ENCODE measurements around the gene MXI1. TPM values are rescaled to one million over a fixed set of nuclear protein-coding genes. Genes with fewer than 3 reads are reported as not detected.
"Not testable (repeated sequence)": the region's sequence is repeated elsewhere in the genome, so short reads cannot be mapped to it uniquely, and the experiment has no call there.

The MXI1 gene
- total RNA-seq, 1 donor from 2014 or later, result 48.1 TPM

GRCh38 chr10:110265573-110266193, 58.3 kb downstream of the MXI1 start:
- no peaks in the 10 kb centered on the region for H3K36me3 Mint-ChIP-seq (ENCODE audit: unreplicated experiment)
- H3K4me3 Mint-ChIP-seq (ENCODE audit: unreplicated experiment), result no peak overlapping the region
- H3K9me3 Mint-ChIP-seq (ENCODE audit: unreplicated experiment), result no peaks in the 10 kb centered on the region
- no peaks in the 10 kb centered on the region for H3K27me3 Mint-ChIP-seq (ENCODE audit: unreplicated experiment)
- H3K4me1 Mint-ChIP-seq (ENCODE audit: low read depth, unreplicated experiment), result peaks cover 28% of the 10 kb centered on the region
- TF ChIP-seq CTCF (IDR thresholded peaks at IDR 0.05; ENCODE audit: partially characterized antibody, unreplicated experiment), result no peak
- no peak for DNase-seq
- H3K27ac Mint-ChIP-seq (ENCODE audit: unreplicated experiment), result no peak overlapping the region

DNA sequence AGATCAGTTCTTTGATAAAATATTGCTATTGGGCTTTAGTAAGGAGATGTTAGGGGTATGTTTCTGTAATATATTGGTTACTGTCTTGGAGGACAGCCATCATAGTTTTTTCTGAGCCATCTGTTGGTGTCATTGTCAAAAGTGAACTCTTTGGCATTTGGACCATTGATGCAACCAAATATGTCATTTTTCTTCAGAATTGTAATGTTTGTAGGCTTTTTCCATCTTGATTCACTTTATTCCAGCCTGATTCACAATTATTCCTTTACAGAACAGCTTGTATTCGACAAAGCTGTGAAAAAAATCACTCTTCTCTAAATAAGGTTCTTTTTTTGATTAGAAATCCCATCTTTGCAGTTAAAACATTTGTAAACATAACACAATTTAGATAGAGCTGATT, 59.9 kb downstream of the MXI1 start:
- no peak for DNase-seq
- no peak overlapping the region for H3K4me3 Mint-ChIP-seq (ENCODE audit: unreplicated experiment)

GRCh38 chr10:110268442-110268841, 61.0 kb downstream of the MXI1 start:
- Mint-ChIP-seq H3K9me3 (ENCODE audit: unreplicated experiment) (no peaks in the 10 kb centered on the region), H3K4me1 (ENCODE audit: low read depth, unreplicated experiment) (peaks cover 29% of the 10 kb centered on the region), H3K36me3 (ENCODE audit: unreplicated experiment) (no peaks in the 10 kb centered on the region), H3K27ac (ENCODE audit: unreplicated experiment) (peak overlapping the region; percentile 19), H3K27me3 (ENCODE audit: unreplicated experiment) (no peaks in the 10 kb centered on the region), H3K4me3 (ENCODE audit: unreplicated experiment) (no peak overlapping the region)
- DNase-seq, result no peak
- TF ChIP-seq CTCF (IDR thresholded peaks at IDR 0.05; ENCODE audit: partially characterized antibody, unreplicated experiment), result no peak

More for the DNA sequence above, 59.9 kb downstream of the MXI1 start:
- Mint-ChIP-seq H3K4me1 (ENCODE audit: low read depth, unreplicated experiment) (peaks cover 28% of the 10 kb centered on the region), H3K36me3 (ENCODE audit: unreplicated experiment) (no peaks in the 10 kb centered on the region), H3K27me3 (ENCODE audit: unreplicated experiment) (no peaks in the 10 kb centered on the region), H3K9me3 (ENCODE audit: unreplicated experiment) (no peaks in the 10 kb centered on the region), H3K27ac (ENCODE audit: unreplicated experiment) (no peak overlapping the region)
- TF ChIP-seq CTCF (IDR thresholded peaks at IDR 0.05; ENCODE audit: partially characterized antibody, unreplicated experiment), result no peak

- TF ChIP-seq CTCF (IDR thresholded peaks at IDR 0.05; ENCODE audit: partially characterized antibody, unreplicated experiment), result no peak
- DNase-seq, result no peak
- Mint-ChIP-seq H3K36me3 (ENCODE audit: unreplicated experiment) (no peaks in the 10 kb centered on the region), H3K4me3 (ENCODE audit: unreplicated experiment) (peak overlapping the region; percentile 39), H3K27ac (ENCODE audit: unreplicated experiment) (peak overlapping the region; percentile 41), H3K4me1 (ENCODE audit: low read depth, unreplicated experiment) (peaks cover 35% of the 10 kb centered on the region), H3K27me3 (ENCODE audit: unreplicated experiment) (no peaks in the 10 kb centered on the region), H3K9me3 (ENCODE audit: unreplicated experiment) (no peaks in the 10 kb centered on the region)
Observed at GRCh38 chr10:110268971-110269370, 61.6 kb downstream of the MXI1 start.

DNA sequence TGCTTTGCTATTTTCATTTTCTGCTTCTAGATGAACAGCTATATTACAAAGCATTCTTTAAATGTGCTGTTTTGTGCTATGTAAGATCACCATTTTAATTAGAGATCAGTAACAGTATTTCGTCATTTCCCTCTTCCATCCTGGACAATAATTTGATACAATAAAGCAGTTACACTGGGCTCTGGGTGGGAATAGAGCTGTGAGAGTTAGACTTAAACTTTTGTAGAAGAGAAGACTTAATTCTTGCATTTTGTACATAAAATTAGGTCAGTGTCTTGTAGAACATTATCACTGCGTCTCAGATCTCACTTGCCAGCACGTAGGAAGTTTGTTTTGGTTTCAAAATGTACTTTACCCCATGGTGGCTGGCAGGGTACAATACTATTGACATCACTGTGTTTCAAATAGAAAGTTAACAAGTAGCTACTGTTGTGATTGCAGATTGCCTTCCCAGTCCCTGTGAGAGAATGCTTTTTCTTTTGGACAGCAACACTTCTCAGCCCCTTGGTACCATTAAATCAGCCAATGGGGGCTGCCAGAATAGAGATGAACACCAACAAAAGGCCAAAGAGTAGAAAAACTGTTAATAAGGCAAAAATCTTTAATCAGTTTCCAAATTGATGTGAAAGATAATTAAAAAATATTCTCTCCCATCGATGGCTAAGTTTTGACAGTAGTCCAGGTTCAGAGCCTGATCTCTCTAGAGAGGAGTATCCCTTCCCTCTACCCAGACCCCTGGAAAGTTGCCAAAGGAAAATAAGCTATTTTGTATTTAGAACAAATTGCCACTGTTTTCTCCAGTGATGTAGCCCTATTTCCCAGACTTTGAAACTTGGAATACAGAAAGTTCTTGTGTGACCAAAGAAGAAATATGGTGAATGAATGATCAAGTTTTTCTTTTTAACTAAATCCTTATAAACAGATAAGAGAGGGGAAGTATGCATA, 62.2 kb downstream of the MXI1 start:
- no peak overlapping the region for H3K27ac Mint-ChIP-seq (ENCODE audit: unreplicated experiment)

DNA sequence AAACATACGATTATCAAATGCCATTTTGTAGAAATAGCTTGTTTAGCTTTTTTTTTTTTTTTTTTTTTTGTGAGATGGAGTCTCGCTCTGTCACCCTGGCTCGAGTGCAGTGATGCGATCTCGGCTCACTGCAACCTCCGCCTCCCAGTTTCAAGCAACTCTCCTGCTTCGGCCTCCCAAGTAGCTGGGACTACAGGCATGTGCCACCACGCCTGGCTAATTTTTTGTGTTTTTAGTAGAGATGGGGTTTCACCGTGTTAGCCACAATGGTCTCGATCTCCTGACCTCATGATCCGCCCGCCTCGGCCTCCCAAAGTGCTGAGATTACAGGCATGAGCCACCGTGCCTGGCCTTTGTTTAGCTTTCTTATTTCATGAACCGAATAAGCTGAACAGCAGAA, 65.6 kb downstream of the MXI1 start:
- DNase-seq; H3K27me3 Mint-ChIP-seq (ENCODE audit: unreplicated experiment); H3K4me3 Mint-ChIP-seq (ENCODE audit: unreplicated experiment); H3K36me3 Mint-ChIP-seq (ENCODE audit: unreplicated experiment); H3K9me3 Mint-ChIP-seq (ENCODE audit: unreplicated experiment); H3K27ac Mint-ChIP-seq (ENCODE audit: unreplicated experiment): not testable (repeated sequence)
- peaks cover 50% of the 10 kb centered on the region for H3K4me1 Mint-ChIP-seq (ENCODE audit: low read depth, unreplicated experiment)

More for the DNA sequence above, 62.2 kb downstream of the MXI1 start:
- no peak for TF ChIP-seq CTCF (IDR thresholded peaks at IDR 0.05; ENCODE audit: partially characterized antibody, unreplicated experiment)
- H3K4me1 Mint-ChIP-seq (ENCODE audit: low read depth, unreplicated experiment), result peaks cover 41% of the 10 kb centered on the region
- no peak for DNase-seq
- peak overlapping the region; percentile 26 for H3K4me3 Mint-ChIP-seq (ENCODE audit: unreplicated experiment)
- no peaks in the 10 kb centered on the region for H3K36me3 Mint-ChIP-seq (ENCODE audit: unreplicated experiment)
- no peaks in the 10 kb centered on the region for H3K9me3 Mint-ChIP-seq (ENCODE audit: unreplicated experiment)
- no peaks in the 10 kb centered on the region for H3K27me3 Mint-ChIP-seq (ENCODE audit: unreplicated experiment)

Measured in glutamatergic neuron (in vitro differentiated cells).